Testis (tissue), 3 donors: ENCODE results near the gene TAS2R40. TPM values are rescaled to one million over a fixed set of nuclear protein-coding genes. Genes with fewer than 3 reads are reported as not detected.

ENCODE experiments used
- DNase-seq: peaks from one replicate; pipeline ENCODE4 v3.0.0-alpha.2; 2019
- H3K27ac ChIP-seq, 2 donors: fragments of 200-600 bp; sonication (generic); one replicate each; pipeline ENCODE4 v1.5.1; 2019
- H3K27me3 ChIP-seq: fragments of 200-600 bp; sonication (generic); one replicate; pipeline ENCODE4 v1.5.1; 2019
- H3K36me3 ChIP-seq: fragments of 200-600 bp; sonication (generic); one replicate; pipeline ENCODE4 v1.5.1; 2017; ENCODE audit warnings: low read depth; ENCODE audit errors: missing control alignments
- H3K4me1 ChIP-seq: fragments of 200-600 bp; sonication (generic); one replicate; pipeline ENCODE4 v1.5.1; 2019
- H3K4me3 ChIP-seq, 2 donors: fragments of 200-600 bp; sonication (generic); one replicate each; pipeline ENCODE4 v1.5.1; 2017 to 2019
- H3K9me3 ChIP-seq: fragments of 200-600 bp; sonication (generic); one replicate; pipeline ENCODE4 v1.5.1; 2017
- CTCF ChIP-seq, 3 experiments: fragments of 450-650 bp in 2 of 3; fragments of 200-600 bp in 1 of 3; sonication (generic) in 1 of 3; IDR thresholded peaks; one replicate each; pipeline ENCODE4 v1.5.1; 2016 to 2019; ENCODE audit warnings: antibody characterized with exemption in 3 of 3, mild to moderate bottlenecking in 2 of 3, moderate library complexity in 1 of 3
- POLR2A ChIP-seq: fragments of 450-650 bp; IDR thresholded peaks from one replicate; pipeline ENCODE4 v1.6.1; 2017; ENCODE audit warnings: antibody characterized with exemption, mild to moderate bottlenecking, moderate library complexity
- WGBS, 2 donors: methylation state at CpG; one replicate each; pipeline ENCODE4 v1.1.5; 2018; 5-methylcytosine and 5-hydroxymethylcytosine counted together
- intact Hi-C: fragments of 100-400 bp; cut with DNase I; formaldehyde crosslinking; loops from one replicate; pipeline ENCODE4 v1.15.1; 2023; ENCODE audit warnings: low total_unique reads
- polyA plus RNA-seq: library from polyadenylated mRNA; stranded (reverse); fragments of 350-450 nt; fragmentation: Illumina TruSeq; extraction: RNeasy Lipid Tissue Mini Kit (QIAGEN cat#74804); gene quantifications from one replicate; pipeline ENCODE4 v1.2.3, GENCODE V29; 2014; ENCODE audit warnings: low read depth, low replicate concordance; ENCODE audit not compliant: insufficient read depth
- total RNA-seq, 2 donors: library from RNA; depleted of rRNA; stranded (reverse); fragments of >200 nt; gene quantifications; one replicate each; pipeline ENCODE4 v1.2.3, GENCODE V29; 2016

Gene TAS2R40
- total and polyA plus RNA-seq, 3 donors from 2014 or later: not detected

GRCh38 chr7:143221286-143221685 is 551 bp upstream of the TAS2R40 start:
- intact Hi-C loops: no loop called here
- no peak for DNase-seq
- no peaks in the 10 kb centered on the region for H3K4me1 ChIP-seq
- H3K4me3 ChIP-seq: no peak overlapping the region
- H3K27ac ChIP-seq: no peak overlapping the region
- no peaks in the 10 kb centered on the region for H3K36me3 ChIP-seq
- WGBS, 2 donors: 74 to 78% methylated on average over 2 of the region's 2 CpGs
- TF ChIP-seq CTCF (IDR thresholded peaks at IDR 0.05) (no peak), POLR2A (no peak)
- no peaks in the 10 kb centered on the region for H3K9me3 ChIP-seq
- H3K27me3 ChIP-seq: no peaks in the 10 kb centered on the region

- Histone ChIP-seq H3K36me3 (no peaks in the 10 kb centered on the region), H3K4me1 (no peaks in the 10 kb centered on the region), H3K27ac (no peak overlapping the region), H3K4me3 (no peak overlapping the region), H3K9me3 (no peaks in the 10 kb centered on the region), H3K27me3 (no peaks in the 10 kb centered on the region)
- TF ChIP-seq CTCF (IDR thresholded peaks at IDR 0.05) (no peak), POLR2A (no peak)
- intact Hi-C loops: no loop called here
- WGBS, 2 donors: 93 to 94% methylated on average over 7 of the region's 7 CpGs
- DNase-seq: no peak
Measured at GRCh38 chr7:143222782-143223181, 945 bp downstream of the TAS2R40 start.

- intact Hi-C loops: no loop called here
- 87 to 93% methylated on average over 4 of the region's 4 CpGs for WGBS, 2 donors
- Histone ChIP-seq H3K4me1 (no peaks in the 10 kb centered on the region), H3K9me3 (no peaks in the 10 kb centered on the region), H3K27me3 (no peaks in the 10 kb centered on the region), H3K27ac (no peak overlapping the region), H3K36me3 (no peaks in the 10 kb centered on the region), H3K4me3 (no peak overlapping the region)
- TF ChIP-seq CTCF (IDR thresholded peaks at IDR 0.05) (no peak), POLR2A (no peak)
- DNase-seq: no peak
Measured at GRCh38 chr7:143223784-143224183, 1.9 kb downstream of the TAS2R40 start.

- Histone ChIP-seq H3K9me3 (no peaks in the 10 kb centered on the region), H3K4me1 (no peaks in the 10 kb centered on the region), H3K36me3 (no peaks in the 10 kb centered on the region), H3K4me3 (no peak overlapping the region), H3K27me3 (no peaks in the 10 kb centered on the region), H3K27ac (no peak overlapping the region)
- WGBS, 2 donors: 86 to 93% methylated on average over 5 of the region's 5 CpGs
- no peak for DNase-seq
- intact Hi-C loops: no loop called here
- TF ChIP-seq CTCF (IDR thresholded peaks at IDR 0.05): no peak
- TF ChIP-seq POLR2A: no peak
Measured at GRCh38 chr7:143225047-143225446, 3.2 kb downstream of the TAS2R40 start.

- Histone ChIP-seq H3K4me1 (no peaks in the 10 kb centered on the region), H3K27ac (no peak overlapping the region), H3K36me3 (no peaks in the 10 kb centered on the region), H3K4me3 (no peak overlapping the region), H3K27me3 (no peaks in the 10 kb centered on the region), H3K9me3 (no peaks in the 10 kb centered on the region)
- DNase-seq: no peak
- intact Hi-C loops: no loop called here
- WGBS, 2 donors: 52 to 54% methylated on average over 1 of the region's 1 CpG
- TF ChIP-seq POLR2A: no peak
- no peak for TF ChIP-seq CTCF (IDR thresholded peaks at IDR 0.05)
Measured at GRCh38 chr7:143227806-143228205, 6.0 kb downstream of the TAS2R40 start.
